ENCODE data around the gene ZNF398. TPM values are rescaled to one million over a fixed set of nuclear protein-coding genes. Genes with fewer than 3 reads are reported as not detected.

Gene ZNF398
- total RNA-seq, 1 experiment from 2014 or later: 14.6 TPM

DNA sequence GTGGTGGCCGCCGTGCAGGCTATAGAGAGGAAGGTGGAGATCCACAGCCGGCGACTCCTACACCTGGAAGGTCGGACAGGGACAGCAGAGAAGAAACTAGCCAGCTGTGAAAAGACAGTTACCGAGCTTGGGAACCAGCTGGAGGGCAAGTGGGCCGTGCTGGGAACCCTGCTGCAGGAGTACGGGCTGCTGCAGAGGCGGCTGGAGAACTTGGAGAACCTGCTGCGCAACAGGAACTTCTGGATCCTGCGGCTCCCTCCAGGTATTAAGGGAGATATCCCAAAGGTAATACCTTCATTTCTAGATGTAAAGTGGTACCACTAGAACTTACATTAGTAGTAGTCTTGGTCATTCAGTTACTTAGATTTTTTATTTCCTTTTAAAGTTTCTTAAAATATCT lies 6.8 kb downstream of the ZNF398 start:
- no TSS peak for BruUV-seq (replicated peaks)
- DNase-seq: no peak
- CTCF ChIA-PET: no interaction called here
- no peak overlapping the region for H3K27ac Mint-ChIP-seq (ENCODE audit: unreplicated experiment)
- no peak for TF ChIP-seq CTCF (IDR thresholded peaks at IDR 0.05; ENCODE audit: unreplicated experiment)
- H3K27me3 Mint-ChIP-seq (ENCODE audit: unreplicated experiment): no peaks in the 10 kb centered on the region
- H3K4me1 Mint-ChIP-seq (ENCODE audit: low read depth, unreplicated experiment): peaks cover 18% of the 10 kb centered on the region
- peaks cover 46% of the 10 kb centered on the region for H3K36me3 Mint-ChIP-seq (ENCODE audit: insufficient read depth, unreplicated experiment)
- intact Hi-C loops (cut with micrococcal nuclease; ENCODE audit: unreplicated experiment): no loop called here
- no peak overlapping the region for H3K4me3 Mint-ChIP-seq (ENCODE audit: low read depth, unreplicated experiment)
- H3K9me3 Mint-ChIP-seq (ENCODE audit: low read depth, unreplicated experiment): peaks cover 3% of the 10 kb centered on the region

- BruUV-seq (replicated peaks): no TSS peak
- TF ChIP-seq CTCF (IDR thresholded peaks at IDR 0.05; ENCODE audit: unreplicated experiment): no peak
- Mint-ChIP-seq H3K27me3 (ENCODE audit: unreplicated experiment) (no peaks in the 10 kb centered on the region), H3K4me1 (ENCODE audit: low read depth, unreplicated experiment) (no peaks in the 10 kb centered on the region), H3K4me3 (ENCODE audit: low read depth, unreplicated experiment) (no peak overlapping the region), H3K36me3 (ENCODE audit: insufficient read depth, unreplicated experiment) (peaks cover 50% of the 10 kb centered on the region), H3K27ac (ENCODE audit: unreplicated experiment) (no peak overlapping the region), H3K9me3 (ENCODE audit: low read depth, unreplicated experiment) (peaks cover 3% of the 10 kb centered on the region)
- intact Hi-C loops (cut with micrococcal nuclease; ENCODE audit: unreplicated experiment): no loop called here
- no peak for DNase-seq
- CTCF ChIA-PET: no interaction called here
Observed at GRCh38 chr7:149156898-149157297, 9.6 kb downstream of the ZNF398 start.

DNA sequence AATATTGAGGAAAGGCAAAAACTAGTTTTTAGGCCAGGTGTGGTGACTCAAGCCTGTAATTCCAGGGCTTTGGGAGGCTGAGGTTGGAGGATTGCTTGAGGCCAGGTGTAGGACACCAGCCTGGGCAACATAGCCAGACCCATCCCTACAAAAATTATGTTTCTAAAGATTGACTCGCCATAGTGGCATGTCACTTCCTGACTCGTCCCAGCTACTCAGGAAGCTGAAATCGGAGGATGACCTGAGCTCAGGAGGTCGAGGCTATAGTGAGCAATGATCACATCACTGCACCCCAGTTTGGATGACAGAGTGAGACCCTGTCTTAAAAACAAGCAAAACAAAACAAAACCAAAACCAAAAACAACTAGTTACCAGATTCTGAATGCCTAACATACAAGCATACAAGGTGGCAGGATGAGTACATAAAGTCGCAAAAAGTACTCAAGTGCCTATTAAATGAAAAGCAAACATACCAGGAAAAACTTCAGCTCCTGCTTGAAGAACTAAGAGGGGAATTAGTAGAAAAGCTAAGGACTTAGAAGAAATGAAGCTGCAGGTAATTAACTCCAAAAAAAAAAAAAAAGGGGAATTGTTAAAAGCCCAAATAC lies 14.1 kb downstream of the ZNF398 start:
- no peak for DNase-seq
- Mint-ChIP-seq H3K36me3 (ENCODE audit: insufficient read depth, unreplicated experiment) (peaks cover 34% of the 10 kb centered on the region), H3K27me3 (ENCODE audit: unreplicated experiment) (no peaks in the 10 kb centered on the region), H3K4me1 (ENCODE audit: low read depth, unreplicated experiment) (no peaks in the 10 kb centered on the region), H3K4me3 (ENCODE audit: low read depth, unreplicated experiment) (no peak overlapping the region), H3K9me3 (ENCODE audit: low read depth, unreplicated experiment) (peaks cover 3% of the 10 kb centered on the region), H3K27ac (ENCODE audit: unreplicated experiment) (no peak overlapping the region)
- no peak for TF ChIP-seq CTCF (IDR thresholded peaks at IDR 0.05; ENCODE audit: unreplicated experiment)
- no TSS peak for BruUV-seq (replicated peaks)
- CTCF ChIA-PET: interaction anchor here (0.7 kb wide), 1 partner anchor 20 kb away, joined by 3 read pairs; no protein-coding TSS in a partner anchor
- intact Hi-C loops (cut with micrococcal nuclease; ENCODE audit: unreplicated experiment): no loop called here

- H3K27ac Mint-ChIP-seq (ENCODE audit: unreplicated experiment): no peak overlapping the region
Observed at GRCh38 chr7:149166142-149166541, 18.9 kb downstream of the ZNF398 start.

More at GRCh38 chr7:149166142-149166541, 18.9 kb downstream of the ZNF398 start:
- no peak for DNase-seq
- Mint-ChIP-seq H3K36me3 (ENCODE audit: insufficient read depth, unreplicated experiment) (peaks cover 35% of the 10 kb centered on the region), H3K9me3 (ENCODE audit: low read depth, unreplicated experiment) (no peaks in the 10 kb centered on the region), H3K27me3 (ENCODE audit: unreplicated experiment) (no peaks in the 10 kb centered on the region), H3K4me3 (ENCODE audit: low read depth, unreplicated experiment) (no peak overlapping the region), H3K4me1 (ENCODE audit: low read depth, unreplicated experiment) (no peaks in the 10 kb centered on the region)
- BruUV-seq (replicated peaks): no TSS peak
- CTCF ChIA-PET: no interaction called here
- no peak for TF ChIP-seq CTCF (IDR thresholded peaks at IDR 0.05; ENCODE audit: unreplicated experiment)
- intact Hi-C loops (cut with micrococcal nuclease; ENCODE audit: unreplicated experiment): no loop called here
